Suprapubic skin (tissue), 3 donors: Measurements from ENCODE around the gene KCNC4.

Experiments used
- CTCF ChIP-seq, 2 donors: fragments of 200-600 bp in 1 of 2; fragments of 450-650 bp in 1 of 2; sonication (generic) in 1 of 2; IDR thresholded peaks; one replicate each; pipeline ENCODE4 v1.5.1; 2016 to 2019; ENCODE audit warnings: antibody characterized with exemption in 2 of 2, mild to moderate bottlenecking in 1 of 2, moderate library complexity in 1 of 2
- EP300 ChIP-seq: sonication (generic); formaldehyde crosslinking; IDR thresholded peaks from one replicate; pipeline ENCODE4 v1.6.1; 2017; ENCODE audit warnings: antibody characterized with exemption
- POLR2A ChIP-seq, 2 donors: fragments of 450-650 bp; IDR thresholded peaks; one replicate each; pipeline ENCODE4 v1.6.1; 2017; ENCODE audit warnings: antibody characterized with exemption in 2 of 2, mild to moderate bottlenecking in 2 of 2, moderate library complexity in 2 of 2

DNA sequence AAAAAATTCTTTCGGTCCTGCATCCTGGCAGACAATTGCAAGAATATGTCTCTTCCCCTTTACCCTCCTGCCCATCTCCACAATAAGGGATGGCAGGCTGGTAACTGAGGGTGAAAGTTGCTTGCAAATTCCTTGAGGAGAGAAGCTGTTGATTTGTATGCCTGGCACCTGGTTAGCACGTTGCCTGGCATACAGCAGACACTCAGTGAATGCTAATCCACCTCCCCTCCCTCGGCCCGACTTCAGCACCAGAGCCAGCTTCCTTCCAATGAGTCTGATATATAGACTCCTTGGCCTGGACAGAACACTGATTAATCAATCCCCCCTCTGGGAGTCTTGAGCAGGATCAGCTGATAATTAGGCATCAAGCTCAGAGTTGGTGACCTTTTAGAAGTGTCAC, 39.1 kb downstream of the KCNC4 start:
- TF ChIP-seq POLR2A (IDR thresholded peaks at IDR 0.05), result no peak
- TF ChIP-seq CTCF (IDR thresholded peaks at IDR 0.05), result no peak
- no peak for TF ChIP-seq EP300
